ENCODE data around the gene RTKN2.
A peak's percentile ranks its signal among the peaks of the same experiment; 100 is the strongest.
"Not testable (repeated sequence)": the region's sequence is repeated elsewhere in the genome, so short reads cannot be mapped to it uniquely, and the experiment has no call there.

The RTKN2 gene

GRCh38 chr10:62259456-62259855 lies 9.2 kb downstream of the RTKN2 start:
- no peak for DNase-seq (ENCODE audit: low read depth)

DNA sequence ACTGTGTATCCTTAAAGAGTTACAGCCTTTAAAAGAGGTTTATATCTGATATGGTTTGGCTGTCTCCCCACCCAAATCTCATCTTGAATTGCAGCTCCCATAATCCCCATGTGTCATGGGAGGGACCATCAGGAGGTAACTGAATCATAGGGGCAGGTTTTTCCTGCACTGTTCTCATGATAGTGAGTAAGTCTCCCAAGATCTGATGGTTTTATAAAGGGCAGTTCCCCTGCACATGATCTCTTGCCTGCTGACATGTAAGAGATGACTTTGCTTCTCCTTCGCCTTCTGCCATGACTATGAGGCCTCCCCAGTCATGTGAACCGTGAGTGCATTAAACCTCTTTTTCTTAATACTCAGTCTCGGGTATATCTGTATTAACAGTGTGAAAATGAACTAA lies 9.7 kb downstream of the RTKN2 start:
- no peak for DNase-seq (ENCODE audit: low read depth)

DNA sequence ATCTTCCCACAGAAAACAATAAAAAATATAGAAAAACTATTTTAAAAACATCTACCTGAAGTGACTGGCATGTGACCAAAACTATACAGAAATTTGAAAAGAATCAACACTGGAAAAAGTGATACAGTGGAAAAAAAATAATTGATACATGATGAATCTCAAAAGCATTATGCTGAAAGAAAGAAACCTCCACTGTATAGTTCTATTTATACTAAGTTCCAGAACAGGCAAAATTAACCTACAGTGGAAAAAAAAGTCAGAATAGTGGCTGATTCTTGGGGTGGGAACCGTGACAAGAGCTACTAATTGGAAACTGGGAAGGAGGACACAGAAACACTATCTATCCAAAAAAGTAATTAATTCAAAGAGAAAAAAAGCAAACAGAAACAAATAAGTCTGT lies 14.9 kb downstream of the RTKN2 start:
- no peak for DNase-seq (ENCODE audit: low read depth)

DNA sequence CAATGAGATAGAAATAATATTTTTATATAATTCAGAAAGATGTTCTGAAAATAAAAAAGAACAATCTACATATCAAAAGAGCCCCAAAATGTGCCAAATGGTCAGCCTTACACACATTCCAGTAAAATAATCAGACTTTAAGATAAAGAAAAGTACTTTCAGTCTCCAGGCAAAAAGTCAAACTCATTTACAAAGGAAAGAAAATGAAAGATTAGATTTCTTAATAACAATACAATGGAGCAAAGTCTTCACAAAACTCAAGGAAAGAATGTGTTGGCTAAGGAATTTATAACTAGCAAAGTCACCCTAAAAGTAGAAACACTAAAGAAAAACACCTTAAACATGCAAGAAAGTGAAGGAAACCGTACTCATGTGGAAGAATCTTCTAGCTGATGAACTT lies 16.6 kb downstream of the RTKN2 start:
- no peak for DNase-seq (ENCODE audit: low read depth)

DNA sequence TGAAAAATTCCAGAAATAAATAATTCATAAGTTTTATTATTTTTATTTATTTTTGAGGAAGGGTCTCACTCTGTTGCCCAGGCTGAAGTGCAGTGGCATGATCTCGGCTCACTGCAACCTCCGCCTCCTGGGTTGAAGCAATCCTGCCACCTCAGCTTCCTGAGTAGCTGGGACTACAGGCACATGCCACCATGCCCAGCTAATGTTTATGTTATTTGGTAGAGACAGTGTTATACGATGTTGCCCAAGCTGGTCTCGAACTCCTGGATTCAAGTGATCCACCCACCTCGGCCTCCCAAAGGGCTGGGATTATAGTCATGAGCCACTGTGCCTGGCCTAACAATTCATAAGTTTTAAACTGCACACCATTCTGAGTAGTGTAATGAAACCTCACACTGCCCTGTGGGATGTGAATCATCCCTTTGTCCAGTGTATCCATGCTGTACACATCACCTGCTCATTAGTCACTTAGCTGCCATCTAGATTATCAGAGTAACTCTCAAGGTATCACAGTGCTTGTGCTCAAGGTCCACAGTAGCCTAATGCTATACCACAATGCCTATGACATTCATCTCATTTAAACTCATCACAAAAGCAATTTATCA lies 17.9 kb downstream of the RTKN2 start:
- DNase-seq (ENCODE audit: low read depth) = peak; percentile 55

GRCh38 chr10:62249957-62250356 lies 18.7 kb downstream of the RTKN2 start:
- DNase-seq (ENCODE audit: low read depth) = no peak

DNA sequence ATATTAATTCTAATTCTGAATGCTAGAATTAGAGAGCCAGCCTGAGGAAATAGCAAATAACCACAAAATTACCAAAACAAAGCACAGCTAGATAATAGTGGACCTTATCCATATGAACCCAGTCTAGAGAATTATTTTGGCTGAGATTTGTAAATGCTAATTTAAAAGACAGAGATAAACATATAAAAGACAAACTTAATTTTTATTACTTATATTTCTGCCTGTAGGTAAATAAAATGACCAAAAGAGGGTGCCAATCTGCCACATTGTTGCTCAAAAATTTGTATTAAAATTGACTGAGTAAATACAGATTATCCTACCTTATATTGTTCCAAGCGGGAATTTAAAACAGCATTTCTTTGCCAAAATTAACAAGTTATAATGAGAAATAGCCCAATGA lies 20.2 kb downstream of the RTKN2 start:
- no peak for DNase-seq (ENCODE audit: low read depth)

GRCh38 chr10:62244785-62245467 lies 23.7 kb downstream of the RTKN2 start:
- DNase-seq (ENCODE audit: low read depth) = peak; percentile 71

DNA sequence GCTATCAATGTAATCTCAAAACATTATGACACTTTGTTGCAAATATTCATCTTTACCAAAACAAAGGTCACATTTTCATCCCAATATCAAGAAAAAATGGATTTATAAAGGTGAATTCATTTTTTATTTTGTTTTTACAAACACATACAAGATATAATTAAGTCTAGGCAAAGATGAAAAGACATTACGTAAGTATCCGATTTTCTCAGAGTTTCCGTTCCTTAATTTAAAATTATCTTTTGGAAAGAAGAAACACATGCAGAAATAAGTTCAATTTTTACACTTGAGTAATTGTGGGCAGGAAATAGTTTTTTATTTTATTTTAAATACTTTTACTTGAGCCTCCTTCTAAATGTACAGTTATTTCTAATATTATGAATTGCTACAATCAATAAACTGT lies 24.6 kb downstream of the RTKN2 start:
- no peak for DNase-seq (ENCODE audit: low read depth)

- DNase-seq (ENCODE audit: low read depth) = no peak
Measured at GRCh38 chr10:62243647-62243997, 25.0 kb downstream of the RTKN2 start.

GRCh38 chr10:62242965-62243646 lies 25.5 kb downstream of the RTKN2 start:
- peak; percentile 94 for DNase-seq (ENCODE audit: low read depth)

GRCh38 chr10:62241521-62241920 lies 27.1 kb downstream of the RTKN2 start:
- not testable (repeated sequence) for DNase-seq (ENCODE audit: low read depth)

DNA sequence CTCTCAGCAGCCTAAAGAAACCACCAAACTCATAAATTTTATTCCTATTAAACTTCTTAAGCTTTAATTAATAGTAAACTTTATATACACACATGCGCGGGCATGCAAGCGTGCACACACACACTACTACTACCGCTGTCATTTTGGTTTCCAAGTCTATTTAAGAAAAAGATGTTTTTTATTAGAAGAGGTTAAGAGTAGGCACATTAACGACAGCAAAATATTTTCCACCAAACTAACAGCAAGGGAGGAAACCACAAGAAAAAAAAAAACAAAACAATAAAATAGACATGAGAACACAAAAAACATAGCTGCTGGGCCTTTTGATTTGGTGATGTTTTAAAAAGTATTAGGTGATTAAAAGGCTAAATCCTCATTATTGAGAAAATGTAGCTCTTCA lies 28.6 kb downstream of the RTKN2 start:
- no peak for DNase-seq (ENCODE audit: low read depth)

GRCh38 chr10:62238880-62239279 lies 29.8 kb downstream of the RTKN2 start:
- no peak for DNase-seq (ENCODE audit: low read depth)

- no peak for DNase-seq (ENCODE audit: low read depth)
Measured at GRCh38 chr10:62237966-62238365, 30.7 kb downstream of the RTKN2 start.

DNA sequence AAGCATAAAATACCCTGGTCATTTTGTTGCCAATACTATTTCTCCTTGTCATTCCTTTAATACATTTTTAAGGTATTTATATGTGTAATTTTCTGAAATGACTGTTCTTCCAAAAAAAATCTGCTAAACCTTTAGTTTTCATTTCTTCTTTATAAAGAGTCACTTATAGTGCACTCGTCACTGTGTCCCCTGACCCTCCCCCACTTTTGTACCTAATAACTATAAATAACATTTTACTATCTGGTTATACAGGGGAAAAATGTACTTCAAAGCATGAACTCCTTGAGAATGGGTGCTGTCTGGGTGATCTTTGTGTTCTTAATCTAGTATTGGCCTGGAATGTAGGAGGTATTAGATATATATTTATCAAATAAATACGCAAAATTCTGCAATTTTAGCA lies 31.1 kb downstream of the RTKN2 start:
- DNase-seq (ENCODE audit: low read depth) = no peak

- DNase-seq (ENCODE audit: low read depth) = no peak
Measured at GRCh38 chr10:62234077-62234605, 34.5 kb downstream of the RTKN2 start.

- DNase-seq (ENCODE audit: low read depth) = no peak
Measured at GRCh38 chr10:62233356-62234076, 35.1 kb downstream of the RTKN2 start.

DNA sequence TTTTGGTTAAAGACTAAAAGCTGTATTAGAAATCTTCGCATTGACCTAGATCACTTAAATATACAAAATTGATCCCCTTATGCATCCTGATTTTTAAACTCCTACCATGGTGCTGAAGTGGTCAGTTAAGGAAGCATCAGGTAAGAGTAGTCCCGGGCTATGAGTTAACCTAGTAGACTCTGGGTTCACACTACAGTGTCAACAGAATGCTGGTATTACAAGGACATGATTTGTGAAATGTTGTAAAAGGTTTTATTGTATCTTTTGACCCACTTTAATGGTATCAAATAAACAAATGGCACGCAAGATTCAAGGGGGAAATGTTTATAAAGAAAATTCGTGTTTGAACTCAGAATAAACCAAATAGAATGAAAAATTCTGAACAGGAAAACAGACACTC lies 36.8 kb downstream of the RTKN2 start:
- DNase-seq (ENCODE audit: low read depth) = no peak

- peak; percentile 81 for DNase-seq (ENCODE audit: low read depth)
Measured at GRCh38 chr10:62231371-62231770, 37.3 kb downstream of the RTKN2 start.

- no peak for DNase-seq (ENCODE audit: low read depth)
Measured at GRCh38 chr10:62230344-62231121, 38.1 kb downstream of the RTKN2 start.

GRCh38 chr10:62225362-62225761 lies 43.3 kb downstream of the RTKN2 start:
- DNase-seq (ENCODE audit: low read depth) = no peak

Measured in stromal cell of bone marrow (primary cell).